ENCODE measurements around the gene FGD4.

- no peak for TF ChIP-seq POLR2A (IDR thresholded peaks at IDR 0.05)
- TF ChIP-seq, protein P1, sequence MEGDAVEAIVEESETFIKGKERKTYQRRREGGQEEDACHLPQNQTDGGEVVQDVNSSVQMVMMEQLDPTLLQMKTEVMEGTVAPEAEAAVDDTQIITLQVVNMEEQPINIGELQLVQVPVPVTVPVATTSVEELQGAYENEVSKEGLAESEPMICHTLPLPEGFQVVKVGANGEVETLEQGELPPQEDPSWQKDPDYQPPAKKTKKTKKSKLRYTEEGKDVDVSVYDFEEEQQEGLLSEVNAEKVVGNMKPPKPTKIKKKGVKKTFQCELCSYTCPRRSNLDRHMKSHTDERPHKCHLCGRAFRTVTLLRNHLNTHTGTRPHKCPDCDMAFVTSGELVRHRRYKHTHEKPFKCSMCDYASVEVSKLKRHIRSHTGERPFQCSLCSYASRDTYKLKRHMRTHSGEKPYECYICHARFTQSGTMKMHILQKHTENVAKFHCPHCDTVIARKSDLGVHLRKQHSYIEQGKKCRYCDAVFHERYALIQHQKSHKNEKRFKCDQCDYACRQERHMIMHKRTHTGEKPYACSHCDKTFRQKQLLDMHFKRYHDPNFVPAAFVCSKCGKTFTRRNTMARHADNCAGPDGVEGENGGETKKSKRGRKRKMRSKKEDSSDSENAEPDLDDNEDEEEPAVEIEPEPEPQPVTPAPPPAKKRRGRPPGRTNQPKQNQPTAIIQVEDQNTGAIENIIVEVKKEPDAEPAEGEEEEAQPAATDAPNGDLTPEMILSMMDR (IDR thresholded peaks at IDR 0.05) = no peak
These were observed 289.4 kb downstream of the FGD4 start for GRCh38 chr12:32688786-32689185.

Measured in testis (tissue), 2 donors.